Thoracic aorta (tissue), 2 donors: ENCODE data around the gene PLCXD1. TPM values are rescaled to one million over a fixed set of nuclear protein-coding genes. Genes with fewer than 3 reads are reported as not detected.
"Not testable (repeated sequence)": the region's sequence is repeated elsewhere in the genome, so short reads cannot be mapped to it uniquely, and the experiment has no call there.

Experiments used
- ATAC-seq: fragments of 150-250 bp; one replicate; pipeline ENCODE4 v1.8.0; 2017; ENCODE audit warnings: low read depth; ENCODE audit not compliant: insufficient number of reproducible peaks, low FRiP score
- DNase-seq: peaks from one replicate; pipeline ENCODE4 v3.0.0-alpha.2; 2020; ENCODE audit warnings: low spot score
- H3K27ac ChIP-seq, 2 donors: fragments of 200-600 bp; sonication (generic); 1 replicate in 1 of 2; 2 replicates in 1 of 2; pipeline ENCODE4 v1.5.1; 2016; ENCODE audit warnings: mild to moderate bottlenecking in 2 of 2, moderate library complexity in 2 of 2
- H3K27me3 ChIP-seq: fragments of 200-600 bp; sonication (generic); replicated peaks from 2 replicates; pipeline ENCODE4 v1.6.0; 2016; ENCODE audit warnings: mild to moderate bottlenecking; ENCODE audit not compliant: insufficient read depth
- H3K36me3 ChIP-seq: fragments of 200-600 bp; sonication (generic); one replicate; pipeline ENCODE4 v1.5.1; 2016
- H3K4me1 ChIP-seq, 2 donors: fragments of 200-600 bp; sonication (generic); 1 replicate in 1 of 2; 2 replicates in 1 of 2; pipeline versions ENCODE4 v1.5.1 to v1.6.0; 2016; ENCODE audit warnings: low read depth in 2 of 2, mild to moderate bottlenecking in 1 of 2; ENCODE audit not compliant: control insufficient read depth in 1 of 2
- H3K4me3 ChIP-seq: fragments of 200-600 bp; sonication (generic); 2 replicates; pipeline ENCODE4 v1.5.1; 2016; ENCODE audit warnings: mild to moderate bottlenecking
- H3K9me3 ChIP-seq: fragments of 200-600 bp; sonication (generic); 2 replicates; pipeline ENCODE4 v1.5.1; 2016
- CTCF ChIP-seq: fragments of 200-600 bp; sonication (generic); IDR thresholded peaks from one replicate; pipeline ENCODE4 v1.5.1; 2019; ENCODE audit warnings: antibody characterized with exemption
- total RNA-seq, 2 donors: library from RNA; depleted of rRNA; stranded (reverse); fragments of >200 nt; gene quantifications; one replicate each; pipeline versions ENCODE4 v1.1.0 to v1.2.3, GENCODE V29; 2016

The PLCXD1 gene
- total RNA-seq, 2 donors from 2014 or later = 14.5 to 29.0 TPM

GRCh38 chrX:270848-271367, 10.3 kb upstream of the PLCXD1 start:
- no peak for DNase-seq
- no peaks in the 10 kb centered on the region for H3K36me3 ChIP-seq
- TF ChIP-seq CTCF = no peak
- no peak for ATAC-seq
- H3K9me3 ChIP-seq = no peaks in the 10 kb centered on the region
- no peak overlapping the region for H3K4me3 ChIP-seq
- H3K27ac ChIP-seq = no peak overlapping the region
- H3K27me3 ChIP-seq = no peaks in the 10 kb centered on the region
- H3K4me1 ChIP-seq = peaks cover 3 to 5% of the 10 kb centered on the region in 2 donors

- Histone ChIP-seq H3K9me3 (no peaks in the 10 kb centered on the region), H3K36me3 (no peaks in the 10 kb centered on the region), H3K4me3 (peak overlapping the region; percentile 68), H3K4me1 (peaks cover 3 to 15% of the 10 kb centered on the region in 2 donors), H3K27ac (no peak overlapping the region), H3K27me3 (no peaks in the 10 kb centered on the region)
- no peak for DNase-seq
- no peak for TF ChIP-seq CTCF
- no peak for ATAC-seq
These were observed 6.2 kb upstream of the PLCXD1 start for GRCh38 chrX:274904-275475.

- peaks cover 3 to 15% of the 10 kb centered on the region in 2 donors for H3K4me1 ChIP-seq
- H3K9me3 ChIP-seq = no peaks in the 10 kb centered on the region
- DNase-seq (no peak), ATAC-seq (no peak)
- no peak for TF ChIP-seq CTCF
- H3K27me3 ChIP-seq = no peaks in the 10 kb centered on the region
- no peaks in the 10 kb centered on the region for H3K36me3 ChIP-seq
- peak overlapping the region; percentile 68 for H3K4me3 ChIP-seq
- no peak overlapping the region for H3K27ac ChIP-seq
These were observed 5.7 kb upstream of the PLCXD1 start for GRCh38 chrX:275476-275966.

- Histone ChIP-seq H3K4me3 (peak overlapping the region; percentile 68), H3K27me3 (no peaks in the 10 kb centered on the region), H3K27ac (no peak overlapping the region), H3K9me3 (no peaks in the 10 kb centered on the region), H3K36me3 (no peaks in the 10 kb centered on the region), H3K4me1 (peaks cover 3 to 15% of the 10 kb centered on the region in 2 donors)
- ATAC-seq (no peak), DNase-seq (peak; percentile 40)
- no peak for TF ChIP-seq CTCF
These were observed 5.1 kb upstream of the PLCXD1 start for GRCh38 chrX:275967-276580.

GRCh38 chrX:276581-277201, 4.5 kb upstream of the PLCXD1 start:
- no peak for TF ChIP-seq CTCF
- DNase-seq (no peak), ATAC-seq (no peak)
- Histone ChIP-seq H3K36me3 (no peaks in the 10 kb centered on the region), H3K9me3 (no peaks in the 10 kb centered on the region), H3K4me3 (peak overlapping the region; percentile 68), H3K27me3 (no peaks in the 10 kb centered on the region), H3K27ac (no peak overlapping the region), H3K4me1 (peaks cover 3 to 15% of the 10 kb centered on the region in 2 donors)

GRCh38 chrX:279757-280604, 1.2 kb upstream of the PLCXD1 start:
- ATAC-seq, H3K27me3 ChIP-seq, DNase-seq, H3K4me3 ChIP-seq, H3K27ac ChIP-seq, H3K36me3 ChIP-seq, H3K9me3 ChIP-seq: not testable (repeated sequence)
- peaks cover 3 to 15% of the 10 kb centered on the region in 2 donors for H3K4me1 ChIP-seq

- H3K4me3 ChIP-seq, ATAC-seq, H3K27ac ChIP-seq: not testable (repeated sequence)
These were observed 459 bp upstream of the PLCXD1 start for GRCh38 chrX:280722-281121.

More at GRCh38 chrX:280722-281121, 459 bp upstream of the PLCXD1 start:
- not testable (repeated sequence) for H3K9me3 ChIP-seq, DNase-seq, H3K27me3 ChIP-seq, H3K36me3 ChIP-seq
- H3K4me1 ChIP-seq = peaks cover 2 to 12% of the 10 kb centered on the region in 2 donors
